Ovary (tissue), 3 donors: ENCODE measurements around the gene SLC16A3.

Experiments
- CTCF ChIP-seq, 3 donors: fragments of 450-650 bp in 2 of 3; fragments of 200-600 bp in 1 of 3; IDR thresholded peaks; one replicate each; pipeline versions ENCODE4 v1.5.1 to v1.8.0; 2016 to 2022; ENCODE audit warnings: antibody characterized with exemption in 3 of 3, mild to moderate bottlenecking in 1 of 3
- EP300 ChIP-seq: sonication (generic); formaldehyde crosslinking; IDR thresholded peaks from one replicate; pipeline ENCODE4 v1.6.1; 2017; ENCODE audit warnings: antibody characterized with exemption
- donor health status: DM: no; HTN: no; CAD: no.

- TF ChIP-seq CTCF (IDR thresholded peaks at IDR 0.05) (no peak), EP300 (no peak)
Observed at GRCh38 chr17:82242977-82243647, 14.3 kb downstream of the SLC16A3 start.
